A673 (cell line): Measurements from ENCODE around the gene FADS6. TPM values are rescaled to one million over a fixed set of nuclear protein-coding genes. Genes with fewer than 3 reads are reported as not detected.
A peak's percentile ranks its signal among the peaks of the same experiment; 100 is the strongest.

Source experiments
- BruUV-seq: library from RNA; stranded (reverse); fragments of 400-500 nt; replicated peaks from 2 replicates; lab custom pipeline; 2021; lab: Mats Ljungman, UMichigan
- CTCF ChIA-PET: fragments of 300-600 bp; sonication (Branson Sonifier 250); formaldehyde crosslinking; loops from one replicate; lab custom pipeline; 2022; ENCODE audit warnings: antibody characterized with exemption; lab: Charles Lee
- POLR2A ChIA-PET: fragments of 300-600 bp; sonication (Branson Sonifier 250); formaldehyde crosslinking; loops from one replicate; lab custom pipeline; 2022; ENCODE audit warnings: antibody characterized with exemption; ENCODE audit not compliant: low non-redundant PET; lab: Charles Lee
- DNase-seq: peaks from one replicate; pipeline ENCODE4 v3.0.0-alpha.2; 2015; ENCODE audit warnings: low spot score
- H3K27ac ChIP-seq: fragments of 200-600 bp; sonication (generic); 2 replicates; pipeline ENCODE4 v1.5.1; 2016; ENCODE audit warnings: mixed run types, low read depth, mild to moderate bottlenecking, mixed read lengths, antibody characterized with exemption, low read length; ENCODE audit not compliant: poor library complexity, severe bottlenecking
- H3K27me3 ChIP-seq: fragments of 200-600 bp; sonication (generic); replicated peaks from 2 replicates; pipeline ENCODE4 v1.6.1; 2017; ENCODE audit warnings: mixed run types, low read depth, mild to moderate bottlenecking, mixed read lengths, antibody characterized with exemption, low read length; ENCODE audit not compliant: insufficient read depth, poor library complexity
- H3K36me3 ChIP-seq: fragments of 200-600 bp; sonication (generic); 2 replicates; pipeline ENCODE4 v1.6.1; 2016; ENCODE audit warnings: mixed run types, mild to moderate bottlenecking, mixed read lengths, antibody characterized with exemption, low read length; ENCODE audit not compliant: insufficient read depth, poor library complexity, severe bottlenecking
- H3K4me1 ChIP-seq: fragments of 200-600 bp; sonication (generic); 2 replicates; pipeline ENCODE4 v1.6.1; 2017; ENCODE audit warnings: mixed run types, mild to moderate bottlenecking, mixed read lengths, antibody characterized with exemption, low read length; ENCODE audit not compliant: insufficient read depth, poor library complexity, severe bottlenecking
- H3K4me3 ChIP-seq: fragments of 200-600 bp; sonication (generic); 2 replicates; pipeline ENCODE4 v1.5.1; 2016; ENCODE audit warnings: low read depth, mixed run types, mild to moderate bottlenecking, mixed read lengths, low read length; ENCODE audit not compliant: poor library complexity, severe bottlenecking
- H3K9me3 ChIP-seq: fragments of 200-600 bp; sonication (generic); 2 replicates; pipeline ENCODE4 v1.6.1; 2016; ENCODE audit warnings: mixed run types, low read depth, mild to moderate bottlenecking, mixed read lengths, antibody characterized with exemption, low read length; ENCODE audit not compliant: poor library complexity, severe bottlenecking
- EZH2 ChIP-seq: fragments of 200-600 bp; sonication (generic); IDR thresholded peaks from 2 replicates; pipeline ENCODE4 v1.6.1; 2017; ENCODE audit warnings: borderline replicate concordance, low read depth, mild to moderate bottlenecking, mixed read lengths, antibody characterized with exemption, low read length; ENCODE audit not compliant: poor library complexity, severe bottlenecking
- intact Hi-C: fragments of 100-400 bp; cut with micrococcal nuclease; formaldehyde crosslinking; loops from one replicate; pipeline ENCODE4 v1.10.0; 2022; ENCODE audit not compliant: unreplicated experiment
- total RNA-seq: library from RNA; stranded (reverse); gene quantifications from 2 replicates; pipeline ENCODE4 v1.2.3, GENCODE V29; 2021
- TF ChIP-seq, protein P1 (sequence below): fragments of 300-800, 200-600 bp; sonication (generic); conservative IDR thresholded peaks from 2 replicates; pipeline ENCODE4 v1.5.1; 2017; ENCODE audit warnings: low read depth, mild to moderate bottlenecking, antibody characterized with exemption, low read length, moderate library complexity, mixed read lengths

FADS6 gene
- total RNA-seq, 1 experiment from 2014 or later: not detected

GRCh38 chr17:74842146-74842598 lies 51.3 kb downstream of the FADS6 start:
- TF ChIP-seq, protein P1, sequence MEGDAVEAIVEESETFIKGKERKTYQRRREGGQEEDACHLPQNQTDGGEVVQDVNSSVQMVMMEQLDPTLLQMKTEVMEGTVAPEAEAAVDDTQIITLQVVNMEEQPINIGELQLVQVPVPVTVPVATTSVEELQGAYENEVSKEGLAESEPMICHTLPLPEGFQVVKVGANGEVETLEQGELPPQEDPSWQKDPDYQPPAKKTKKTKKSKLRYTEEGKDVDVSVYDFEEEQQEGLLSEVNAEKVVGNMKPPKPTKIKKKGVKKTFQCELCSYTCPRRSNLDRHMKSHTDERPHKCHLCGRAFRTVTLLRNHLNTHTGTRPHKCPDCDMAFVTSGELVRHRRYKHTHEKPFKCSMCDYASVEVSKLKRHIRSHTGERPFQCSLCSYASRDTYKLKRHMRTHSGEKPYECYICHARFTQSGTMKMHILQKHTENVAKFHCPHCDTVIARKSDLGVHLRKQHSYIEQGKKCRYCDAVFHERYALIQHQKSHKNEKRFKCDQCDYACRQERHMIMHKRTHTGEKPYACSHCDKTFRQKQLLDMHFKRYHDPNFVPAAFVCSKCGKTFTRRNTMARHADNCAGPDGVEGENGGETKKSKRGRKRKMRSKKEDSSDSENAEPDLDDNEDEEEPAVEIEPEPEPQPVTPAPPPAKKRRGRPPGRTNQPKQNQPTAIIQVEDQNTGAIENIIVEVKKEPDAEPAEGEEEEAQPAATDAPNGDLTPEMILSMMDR: no peak
- no peak for TF ChIP-seq EZH2
- no TSS peak for BruUV-seq
- POLR2A ChIA-PET: interaction anchor here (0.7 kb wide), 1 partner anchor 25 kb away, joined by 3 read pairs; no protein-coding TSS in a partner anchor
- Histone ChIP-seq H3K4me3 (peak overlapping the region; percentile 51), H3K4me1 (peaks cover 35% of the 10 kb centered on the region), H3K36me3 (no peaks in the 10 kb centered on the region), H3K27me3 (no peaks in the 10 kb centered on the region), H3K27ac (peak overlapping the region; percentile 29), H3K9me3 (no peaks in the 10 kb centered on the region)
- intact Hi-C loops: no loop called here
- CTCF ChIA-PET: interaction anchor here (0.6 to 1.2 kb wide), 3 partner anchors 19 to 120 kb away, joined by 3 to 6 read pairs (median 5); no protein-coding TSS in a partner anchor
- DNase-seq: no peak

GRCh38 chr17:74840989-74841666 lies 52.3 kb downstream of the FADS6 start:
- TF ChIP-seq, protein P1: no peak
- no peak for TF ChIP-seq EZH2
- intact Hi-C loops: no loop called here
- BruUV-seq: no TSS peak
- no peaks in the 10 kb centered on the region for H3K9me3 ChIP-seq
- peaks cover 35% of the 10 kb centered on the region for H3K4me1 ChIP-seq
- H3K4me3 ChIP-seq: no peak overlapping the region
- DNase-seq: no peak
- CTCF ChIA-PET: no interaction called here
- no peaks in the 10 kb centered on the region for H3K27me3 ChIP-seq
- no peaks in the 10 kb centered on the region for H3K36me3 ChIP-seq
- peak overlapping the region; percentile 42 for H3K27ac ChIP-seq
- POLR2A ChIA-PET: interaction anchor here (0.6 kb wide), 1 partner anchor 11 kb away, joined by 3 read pairs; no protein-coding TSS in a partner anchor

DNA sequence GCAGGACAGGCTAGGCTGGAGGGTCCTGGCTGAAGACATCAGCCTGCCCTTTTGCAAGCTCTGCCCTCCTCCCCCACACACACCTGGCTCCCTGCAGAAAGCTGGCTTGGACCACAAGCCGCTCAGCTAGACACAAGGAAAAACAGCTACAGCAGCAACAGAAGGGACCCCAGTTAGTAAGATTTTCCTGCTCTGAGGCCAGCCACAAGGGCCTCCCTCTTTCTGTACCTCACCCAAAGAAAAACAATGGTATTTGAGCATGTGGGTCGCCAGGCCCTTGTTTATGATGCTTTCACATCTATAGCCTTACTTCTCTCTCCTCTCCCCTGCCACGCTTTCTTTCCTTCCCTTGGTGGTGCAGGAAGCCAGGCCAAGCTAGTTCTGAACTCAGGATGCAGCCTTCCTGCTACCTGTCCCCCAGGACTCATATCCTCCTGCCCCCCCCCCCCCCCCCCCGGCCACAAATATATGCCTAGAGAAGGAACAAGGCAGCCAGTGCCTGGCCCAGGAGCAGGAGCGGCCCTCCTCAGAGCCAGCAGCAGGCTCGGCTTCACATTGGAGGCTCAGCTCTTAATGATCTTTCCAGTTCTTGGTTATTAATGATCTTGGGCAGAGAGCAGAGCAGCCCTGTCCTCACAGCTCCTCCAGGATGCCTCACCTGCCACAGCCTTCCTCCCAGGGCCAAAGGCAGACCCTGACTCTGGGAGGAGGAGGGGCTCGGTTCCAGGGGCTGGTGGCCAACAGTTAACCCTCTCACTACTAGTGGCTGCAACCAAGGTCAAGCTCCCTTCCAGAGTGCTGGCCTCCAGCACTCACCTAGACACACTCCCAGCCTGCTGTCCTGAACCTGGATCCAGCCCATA lies 53.2 kb downstream of the FADS6 start:
- intact Hi-C loops: no loop called here
- CTCF ChIA-PET: no interaction called here

More for the DNA sequence above, 53.2 kb downstream of the FADS6 start:
- H3K36me3 ChIP-seq: no peaks in the 10 kb centered on the region
- no peaks in the 10 kb centered on the region for H3K27me3 ChIP-seq
- POLR2A ChIA-PET: no interaction called here
- peak overlapping the region; percentile 42 for H3K27ac ChIP-seq
- TF ChIP-seq EZH2: no peak
- TF ChIP-seq, protein P1: no peak
- peaks cover 35% of the 10 kb centered on the region for H3K4me1 ChIP-seq
- no peaks in the 10 kb centered on the region for H3K9me3 ChIP-seq
- BruUV-seq: no TSS peak
- H3K4me3 ChIP-seq: no peak overlapping the region
- DNase-seq: no peak
